OCI-LY1 (cell line): ENCODE data around the gene CLEC5A.

ENCODE experiments used
- EZH2 ChIP-seq: fragments of 200-600 bp; sonication (generic), shearing (Covaris generic); IDR thresholded peaks from 2 replicates; pipeline ENCODE4 v1.8.0; 2017; ENCODE audit warnings: borderline replicate concordance, mixed run types, mild to moderate bottlenecking, antibody characterized with exemption, low read length, moderate library complexity, mixed read lengths
- TF ChIP-seq, protein P1 (sequence below): fragments of 200-600 bp; sonication (generic), shearing (Covaris generic); IDR thresholded peaks from 2 replicates; pipeline ENCODE4 v1.5.1; 2017; ENCODE audit warnings: mild to moderate bottlenecking, antibody characterized with exemption, low read length, moderate library complexity, mixed read lengths

DNA sequence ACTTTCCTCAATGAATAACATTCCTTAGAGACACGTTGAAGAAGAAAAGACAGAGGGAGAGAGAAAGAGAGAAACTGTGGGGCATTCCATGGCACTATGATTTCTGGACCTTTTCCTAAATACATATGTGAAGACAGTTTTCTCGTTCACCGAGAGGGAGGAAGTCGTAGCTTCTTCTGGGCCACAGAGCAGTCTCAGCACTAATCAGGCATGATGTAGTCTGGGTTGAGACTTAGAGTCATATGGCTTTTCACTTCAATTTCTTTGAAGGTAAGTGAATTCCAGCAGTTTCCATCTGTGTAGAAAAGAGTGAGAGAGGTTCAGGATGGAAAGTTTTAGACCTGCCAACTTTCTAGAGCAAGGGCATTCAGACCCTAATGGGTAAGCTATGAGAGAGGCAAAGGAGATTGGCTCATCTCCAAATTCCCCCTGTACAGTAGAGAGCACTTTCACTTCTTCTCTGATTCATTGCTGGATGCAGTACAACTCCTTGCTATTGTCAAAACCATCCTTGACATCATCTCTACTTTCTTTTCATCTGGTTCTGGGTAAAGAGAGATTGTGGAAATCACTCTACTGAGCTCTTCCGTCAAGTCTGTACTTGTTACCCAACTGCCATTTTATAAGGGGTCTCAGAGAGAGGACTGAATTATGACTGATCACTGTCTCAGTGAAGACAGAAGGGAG is 62.1 kb downstream of the CLEC5A start:
- TF ChIP-seq, protein P1, sequence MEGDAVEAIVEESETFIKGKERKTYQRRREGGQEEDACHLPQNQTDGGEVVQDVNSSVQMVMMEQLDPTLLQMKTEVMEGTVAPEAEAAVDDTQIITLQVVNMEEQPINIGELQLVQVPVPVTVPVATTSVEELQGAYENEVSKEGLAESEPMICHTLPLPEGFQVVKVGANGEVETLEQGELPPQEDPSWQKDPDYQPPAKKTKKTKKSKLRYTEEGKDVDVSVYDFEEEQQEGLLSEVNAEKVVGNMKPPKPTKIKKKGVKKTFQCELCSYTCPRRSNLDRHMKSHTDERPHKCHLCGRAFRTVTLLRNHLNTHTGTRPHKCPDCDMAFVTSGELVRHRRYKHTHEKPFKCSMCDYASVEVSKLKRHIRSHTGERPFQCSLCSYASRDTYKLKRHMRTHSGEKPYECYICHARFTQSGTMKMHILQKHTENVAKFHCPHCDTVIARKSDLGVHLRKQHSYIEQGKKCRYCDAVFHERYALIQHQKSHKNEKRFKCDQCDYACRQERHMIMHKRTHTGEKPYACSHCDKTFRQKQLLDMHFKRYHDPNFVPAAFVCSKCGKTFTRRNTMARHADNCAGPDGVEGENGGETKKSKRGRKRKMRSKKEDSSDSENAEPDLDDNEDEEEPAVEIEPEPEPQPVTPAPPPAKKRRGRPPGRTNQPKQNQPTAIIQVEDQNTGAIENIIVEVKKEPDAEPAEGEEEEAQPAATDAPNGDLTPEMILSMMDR: no peak
- no peak for TF ChIP-seq EZH2
